Fibroblast of the aortic adventitia (primary cell): Measurements from ENCODE around the gene GDF15. TPM values are rescaled to one million over a fixed set of nuclear protein-coding genes. Genes with fewer than 3 reads are reported as not detected.

Experiments used
- DNase-seq: peaks from one replicate; pipeline ENCODE4 v3.0.0-alpha.2; 2010; ENCODE audit warnings: low read depth
- H3K4me3 ChIP-seq: 2 replicates; pipeline ENCODE4 v1.5.1; 2011; ENCODE audit warnings: low read depth, mild to moderate bottlenecking, control low read depth, low read length, moderate library complexity
- total RNA-seq: library from RNA; depleted of rRNA; stranded (reverse); fragments of >200 nt; gene quantifications from 2 replicates; pipeline ENCODE4 v1.2.3, GENCODE V29; 2012; ENCODE audit warnings: low replicate concordance
- TF ChIP-seq, protein P1 (sequence below): IDR thresholded peaks from 2 replicates; pipeline ENCODE4 v1.5.1; 2011; ENCODE audit warnings: mild to moderate bottlenecking, low read length, control low read depth, inconsistent platforms; ENCODE audit not compliant: insufficient read depth

GDF15 gene
- total RNA-seq, 1 donor, result 23.8 TPM

DNA sequence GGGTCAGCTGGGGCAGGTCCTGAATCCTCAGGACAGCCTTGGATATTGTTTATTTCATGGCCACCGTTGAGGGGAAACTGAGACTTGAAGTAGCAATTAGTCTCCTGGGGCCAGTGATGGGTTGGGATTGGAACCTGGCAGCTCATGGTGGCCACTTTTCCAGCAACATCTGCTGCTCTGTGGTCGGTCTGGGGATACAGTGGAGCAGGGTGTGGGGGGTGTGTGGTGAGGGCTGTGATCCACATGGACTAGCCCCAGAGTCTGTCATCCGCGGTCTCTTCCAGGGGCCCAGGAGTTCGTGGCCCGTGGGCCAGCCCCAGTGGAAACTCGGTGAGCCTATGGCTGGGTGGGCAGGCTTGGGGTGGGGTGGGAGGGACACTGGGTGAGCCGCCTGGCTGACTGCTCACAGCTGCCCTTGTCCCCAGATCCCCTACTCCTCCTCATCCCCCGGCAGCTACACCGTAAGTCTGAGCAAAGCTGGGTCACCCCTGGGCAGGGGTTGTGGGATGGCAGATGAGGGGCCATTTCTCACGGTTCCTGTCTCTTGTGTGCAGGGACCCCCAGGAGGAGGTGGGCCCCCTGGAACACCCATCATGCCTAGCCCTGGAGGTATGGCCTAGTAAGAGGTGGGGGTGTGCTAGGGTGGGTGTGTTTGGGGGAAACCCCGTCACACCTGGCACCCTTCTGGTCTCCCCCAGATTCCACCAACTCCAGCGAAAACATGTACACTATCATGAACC lies 46.5 kb downstream of the GDF15 start:
- no peak for DNase-seq
- TF ChIP-seq, protein P1, sequence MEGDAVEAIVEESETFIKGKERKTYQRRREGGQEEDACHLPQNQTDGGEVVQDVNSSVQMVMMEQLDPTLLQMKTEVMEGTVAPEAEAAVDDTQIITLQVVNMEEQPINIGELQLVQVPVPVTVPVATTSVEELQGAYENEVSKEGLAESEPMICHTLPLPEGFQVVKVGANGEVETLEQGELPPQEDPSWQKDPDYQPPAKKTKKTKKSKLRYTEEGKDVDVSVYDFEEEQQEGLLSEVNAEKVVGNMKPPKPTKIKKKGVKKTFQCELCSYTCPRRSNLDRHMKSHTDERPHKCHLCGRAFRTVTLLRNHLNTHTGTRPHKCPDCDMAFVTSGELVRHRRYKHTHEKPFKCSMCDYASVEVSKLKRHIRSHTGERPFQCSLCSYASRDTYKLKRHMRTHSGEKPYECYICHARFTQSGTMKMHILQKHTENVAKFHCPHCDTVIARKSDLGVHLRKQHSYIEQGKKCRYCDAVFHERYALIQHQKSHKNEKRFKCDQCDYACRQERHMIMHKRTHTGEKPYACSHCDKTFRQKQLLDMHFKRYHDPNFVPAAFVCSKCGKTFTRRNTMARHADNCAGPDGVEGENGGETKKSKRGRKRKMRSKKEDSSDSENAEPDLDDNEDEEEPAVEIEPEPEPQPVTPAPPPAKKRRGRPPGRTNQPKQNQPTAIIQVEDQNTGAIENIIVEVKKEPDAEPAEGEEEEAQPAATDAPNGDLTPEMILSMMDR, result no peak
- no peak overlapping the region for H3K4me3 ChIP-seq

DNA sequence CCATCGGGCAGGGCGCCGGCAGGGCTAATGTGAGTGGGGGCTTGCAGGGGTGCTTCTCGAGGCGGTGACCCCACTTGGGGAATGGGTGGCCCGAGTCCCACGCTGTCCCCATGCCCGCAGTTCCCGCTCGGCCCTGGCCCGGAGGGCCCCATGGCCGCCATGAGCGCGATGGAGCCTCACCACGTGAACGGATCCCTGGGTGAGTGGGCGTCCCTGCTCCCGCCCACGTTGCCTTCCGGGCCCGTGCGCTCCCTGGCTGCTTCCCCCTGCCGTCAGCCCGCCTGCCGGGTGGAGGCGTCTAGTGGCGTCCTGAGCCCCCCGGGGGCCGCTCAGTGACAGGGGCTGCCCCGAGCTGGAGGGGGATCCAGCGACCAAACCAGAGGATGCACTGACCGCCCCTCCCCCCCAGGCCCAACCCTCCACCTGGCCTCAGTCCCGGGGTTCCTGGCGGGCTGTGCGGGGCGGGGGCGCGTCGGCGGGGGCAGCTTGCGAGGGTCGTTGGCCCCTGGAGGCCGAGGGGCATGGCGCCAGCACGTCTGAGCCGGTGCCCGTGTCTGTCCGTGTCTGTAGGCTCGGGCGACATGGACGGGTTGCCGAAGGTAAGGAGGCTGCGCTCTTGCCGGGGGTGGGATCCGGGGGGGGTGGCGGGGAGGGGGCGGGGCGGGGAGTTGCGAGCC lies 47.2 kb downstream of the GDF15 start:
- no peak for DNase-seq
- TF ChIP-seq, protein P1, result no peak
- no peak overlapping the region for H3K4me3 ChIP-seq

DNA sequence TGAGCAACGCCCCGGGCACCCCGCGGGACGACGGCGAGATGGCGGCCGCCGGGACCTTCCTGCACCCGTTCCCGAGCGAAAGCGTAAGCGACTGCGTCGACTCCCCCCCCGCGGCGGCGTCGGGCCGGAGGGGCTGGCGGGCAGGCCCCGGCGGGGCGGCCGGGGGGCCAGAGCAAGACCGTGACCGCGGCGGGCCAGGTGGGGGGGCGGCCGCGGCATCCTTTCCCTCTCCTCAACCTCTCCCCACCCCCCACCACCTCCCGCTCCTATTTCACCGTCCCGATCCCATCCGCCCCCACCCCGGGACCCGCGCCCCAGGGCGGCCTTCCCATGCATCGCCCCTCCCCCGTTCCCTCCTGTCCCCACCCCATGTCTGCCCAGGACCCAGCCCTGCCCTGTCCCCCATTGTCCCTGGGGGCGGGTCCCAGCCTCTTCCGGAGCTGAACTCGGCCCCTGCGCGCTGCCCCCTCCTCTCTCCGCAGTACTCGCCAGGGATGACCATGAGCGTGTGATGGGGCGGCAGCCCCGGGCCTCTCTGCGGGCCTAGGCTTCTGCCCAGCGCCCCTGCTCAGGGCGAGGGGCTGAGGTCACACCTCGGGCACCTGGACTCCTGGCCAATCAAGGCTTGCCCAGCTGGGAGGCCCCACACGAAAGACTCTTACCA lies 47.9 kb downstream of the GDF15 start:
- no peak overlapping the region for H3K4me3 ChIP-seq
- no peak for DNase-seq
- TF ChIP-seq, protein P1, result no peak

DNA sequence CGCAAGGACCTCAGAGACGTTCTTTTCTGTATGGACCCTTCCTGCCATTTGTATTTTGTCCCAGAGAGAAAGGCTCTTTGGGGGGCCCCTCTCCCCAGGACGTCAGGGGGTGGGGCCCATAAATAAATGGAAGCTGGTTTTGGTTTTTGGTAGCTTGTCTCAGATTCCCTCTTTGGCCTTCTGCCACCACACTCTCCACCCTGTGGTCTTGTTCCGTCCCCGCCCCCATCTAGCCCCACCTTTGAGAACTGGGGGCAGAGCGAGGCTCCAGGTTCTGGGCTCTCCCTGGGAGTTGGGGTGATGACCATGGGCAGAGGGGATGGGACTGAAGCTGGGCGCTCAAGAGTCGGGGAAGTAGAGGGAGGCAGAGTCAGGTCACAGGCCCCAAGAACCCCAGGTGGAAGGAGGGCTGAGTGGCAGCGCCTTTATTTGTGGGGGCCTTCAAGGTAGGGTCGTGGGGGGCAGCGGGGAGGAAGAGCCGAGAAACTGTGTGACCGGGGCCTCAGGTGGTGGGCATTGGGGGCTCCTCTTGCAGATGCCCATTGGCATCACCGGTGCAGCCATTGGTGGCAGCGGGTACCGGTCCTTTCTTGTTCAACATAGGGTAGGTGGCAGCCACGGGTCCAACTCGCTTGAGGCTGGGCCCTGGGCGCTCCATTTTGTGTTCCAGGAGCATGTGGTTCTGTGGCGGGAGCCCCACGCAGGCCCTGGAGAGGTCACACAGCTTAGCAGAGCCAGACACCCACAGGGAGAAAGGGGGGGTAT lies 48.6 kb downstream of the GDF15 start:
- DNase-seq, result no peak
- TF ChIP-seq, protein P1, result no peak
- H3K4me3 ChIP-seq, result no peak overlapping the region

DNA sequence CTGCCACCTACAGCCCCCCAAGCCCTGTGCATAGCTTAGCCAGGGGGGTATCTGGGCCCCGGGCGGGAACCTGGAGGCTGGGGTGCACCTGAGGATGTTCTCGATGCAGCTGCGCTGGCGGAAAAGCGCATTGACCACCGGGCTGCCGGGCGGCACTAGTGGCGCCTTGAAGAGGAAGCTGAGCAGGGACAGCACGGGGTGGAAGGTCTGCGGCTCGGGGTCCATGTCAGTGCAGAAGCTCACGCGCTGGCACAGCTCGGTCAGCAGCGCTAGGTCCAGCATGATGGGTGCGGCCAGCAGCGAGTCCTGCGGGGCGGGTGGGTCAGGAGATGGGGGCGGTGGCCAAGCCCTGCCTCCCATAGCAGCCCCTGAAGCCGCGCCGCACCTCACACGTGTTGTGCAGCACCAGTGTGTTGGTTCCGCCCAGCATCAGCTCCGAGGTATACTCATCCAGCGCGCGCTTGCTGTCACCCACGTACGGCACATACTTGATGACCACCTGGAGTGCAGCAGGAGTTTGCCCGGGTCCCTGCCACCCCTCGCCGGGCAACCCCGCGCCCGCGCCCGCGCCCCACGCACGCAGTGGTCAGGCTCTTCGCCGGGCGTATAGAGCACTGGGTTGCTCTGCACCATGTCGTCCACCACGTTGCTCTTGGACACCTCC lies 49.4 kb downstream of the GDF15 start:
- TF ChIP-seq, protein P1, result no peak
- DNase-seq, result no peak
- no peak overlapping the region for H3K4me3 ChIP-seq

DNA sequence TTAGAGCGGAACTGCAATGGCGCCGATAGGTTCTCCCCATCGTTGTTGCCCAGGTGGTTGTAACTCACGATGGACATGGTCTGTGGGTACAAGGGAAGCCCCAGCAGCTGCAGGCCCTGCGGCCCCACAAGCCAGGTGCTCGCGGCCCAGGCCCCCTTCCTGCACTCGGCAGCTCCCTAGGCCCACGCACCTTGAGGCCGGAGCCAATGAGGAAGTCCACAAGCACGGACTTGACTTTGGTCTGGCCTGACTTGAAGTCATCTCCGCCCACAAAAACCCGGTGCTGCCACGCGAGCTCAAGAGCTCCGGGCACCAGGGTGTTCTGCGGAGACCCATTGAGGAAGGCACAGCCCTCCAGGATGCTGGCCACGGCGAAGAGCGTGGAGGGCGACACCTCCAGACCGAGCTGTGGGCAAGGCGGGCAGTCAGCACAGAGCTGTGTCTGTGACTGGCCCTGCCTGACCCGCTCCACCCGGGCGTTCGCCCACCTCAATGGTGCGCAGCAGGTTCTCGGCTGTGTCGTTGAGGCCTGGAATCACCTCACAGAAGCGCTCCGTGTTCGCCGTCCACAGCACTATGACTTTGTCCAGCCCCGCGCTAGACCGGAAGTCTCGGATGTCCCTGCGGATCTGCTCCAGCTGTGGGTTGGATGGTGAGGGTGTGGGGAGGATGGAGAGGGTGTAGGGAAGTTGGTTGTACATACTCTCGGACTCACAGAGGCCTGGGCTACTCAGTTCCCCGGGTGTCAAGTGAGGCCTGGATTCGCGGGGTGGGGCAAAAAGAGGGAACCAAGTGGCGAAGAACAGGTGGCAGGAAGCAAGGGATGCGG lies 50.1 kb downstream of the GDF15 start:
- no peak for DNase-seq
- TF ChIP-seq, protein P1, result no peak
- H3K4me3 ChIP-seq, result no peak overlapping the region
